Mesothelial cell of epicardium (in vitro differentiated cells): ENCODE measurements around the gene CDKL1. TPM values are rescaled to one million over a fixed set of nuclear protein-coding genes. Genes with fewer than 3 reads are reported as not detected.
"Not testable (repeated sequence)": the region's sequence is repeated elsewhere in the genome, so short reads cannot be mapped to it uniquely, and the experiment has no call there.

Source experiments
- DNase-seq, 2 experiments: peaks; one replicate each; pipeline ENCODE4 v3.0.0; 2021; ENCODE audit warnings: low spot score in 2 of 2; ENCODE audit not compliant: unreplicated experiment in 2 of 2
- H3K27ac Mint-ChIP-seq: 2 replicates; pipeline ENCODE4 v1.8.0; 2021; ENCODE audit warnings: mixed read lengths
- H3K27me3 Mint-ChIP-seq: 2 replicates; pipeline ENCODE4 v1.8.0; 2021; ENCODE audit warnings: low read depth, mixed read lengths
- H3K36me3 Mint-ChIP-seq: 2 replicates; pipeline ENCODE4 v1.8.0; 2021; ENCODE audit warnings: mixed read lengths
- H3K4me1 Mint-ChIP-seq: 2 replicates; pipeline ENCODE4 v1.8.0; 2021; ENCODE audit warnings: mixed read lengths
- H3K4me3 Mint-ChIP-seq: 2 replicates; pipeline ENCODE4 v1.8.0; 2021; ENCODE audit warnings: mild to moderate bottlenecking, moderate library complexity, mixed read lengths
- H3K9me3 Mint-ChIP-seq: 2 replicates; pipeline ENCODE4 v1.8.0; 2021; ENCODE audit warnings: mixed read lengths
- total RNA-seq: library from RNA; stranded (reverse); gene quantifications from 3 replicates; pipeline ENCODE4 v1.2.1, GENCODE V29; 2021
- TF ChIP-seq, protein P1 (sequence below): fragments of 200-600 bp; sonication (generic); IDR thresholded peaks from one replicate; pipeline ENCODE4 v1.5.0; 2021; ENCODE audit warnings: antibody characterized with exemption; ENCODE audit not compliant: unreplicated experiment

CDKL1 gene
- total RNA-seq, 1 donor from 2014 or later: 1.8 TPM

- DNase-seq: no peak
- no peak overlapping the region for H3K27ac Mint-ChIP-seq
- peaks cover 2% of the 10 kb centered on the region for H3K4me1 Mint-ChIP-seq
- TF ChIP-seq, protein P1, sequence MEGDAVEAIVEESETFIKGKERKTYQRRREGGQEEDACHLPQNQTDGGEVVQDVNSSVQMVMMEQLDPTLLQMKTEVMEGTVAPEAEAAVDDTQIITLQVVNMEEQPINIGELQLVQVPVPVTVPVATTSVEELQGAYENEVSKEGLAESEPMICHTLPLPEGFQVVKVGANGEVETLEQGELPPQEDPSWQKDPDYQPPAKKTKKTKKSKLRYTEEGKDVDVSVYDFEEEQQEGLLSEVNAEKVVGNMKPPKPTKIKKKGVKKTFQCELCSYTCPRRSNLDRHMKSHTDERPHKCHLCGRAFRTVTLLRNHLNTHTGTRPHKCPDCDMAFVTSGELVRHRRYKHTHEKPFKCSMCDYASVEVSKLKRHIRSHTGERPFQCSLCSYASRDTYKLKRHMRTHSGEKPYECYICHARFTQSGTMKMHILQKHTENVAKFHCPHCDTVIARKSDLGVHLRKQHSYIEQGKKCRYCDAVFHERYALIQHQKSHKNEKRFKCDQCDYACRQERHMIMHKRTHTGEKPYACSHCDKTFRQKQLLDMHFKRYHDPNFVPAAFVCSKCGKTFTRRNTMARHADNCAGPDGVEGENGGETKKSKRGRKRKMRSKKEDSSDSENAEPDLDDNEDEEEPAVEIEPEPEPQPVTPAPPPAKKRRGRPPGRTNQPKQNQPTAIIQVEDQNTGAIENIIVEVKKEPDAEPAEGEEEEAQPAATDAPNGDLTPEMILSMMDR: no peak
- H3K4me3 Mint-ChIP-seq: no peak overlapping the region
- no peaks in the 10 kb centered on the region for H3K27me3 Mint-ChIP-seq
- no peaks in the 10 kb centered on the region for H3K9me3 Mint-ChIP-seq
- no peaks in the 10 kb centered on the region for H3K36me3 Mint-ChIP-seq
These were observed 37.0 kb downstream of the CDKL1 start for GRCh38 chr14:50359631-50360030.

DNA sequence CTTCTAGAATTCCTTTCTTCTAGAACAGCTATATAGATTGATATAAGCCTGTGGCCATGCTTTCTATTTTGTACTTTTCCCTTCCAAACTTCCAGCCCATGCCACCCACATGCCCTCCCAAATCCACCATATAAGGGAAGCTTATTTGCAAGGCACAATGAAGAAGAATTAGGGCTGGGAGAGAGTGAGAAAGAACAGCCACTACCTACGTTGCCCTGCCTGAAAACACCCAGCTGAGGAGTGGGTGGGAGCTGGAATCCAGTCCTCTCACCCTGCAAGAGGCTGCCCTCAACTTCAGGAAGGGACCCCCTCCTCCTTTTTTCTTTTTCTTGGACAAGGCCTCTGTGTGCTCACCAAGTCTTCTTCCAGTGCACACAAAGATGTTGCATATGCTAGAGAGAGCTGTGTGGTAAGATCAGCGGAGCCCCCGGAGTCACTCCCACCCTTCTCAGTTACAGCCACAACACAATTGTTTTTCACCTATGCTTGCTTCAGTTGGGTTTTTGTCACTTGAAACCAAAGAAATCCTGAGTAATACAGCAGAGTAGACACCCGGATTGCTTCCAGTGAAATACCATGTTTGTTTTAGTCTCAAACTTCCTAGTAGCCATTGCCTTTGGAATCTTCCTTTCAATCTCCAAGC lies 38.8 kb downstream of the CDKL1 start:
- Mint-ChIP-seq H3K4me3 (no peak overlapping the region), H3K27me3 (no peaks in the 10 kb centered on the region)

DNA sequence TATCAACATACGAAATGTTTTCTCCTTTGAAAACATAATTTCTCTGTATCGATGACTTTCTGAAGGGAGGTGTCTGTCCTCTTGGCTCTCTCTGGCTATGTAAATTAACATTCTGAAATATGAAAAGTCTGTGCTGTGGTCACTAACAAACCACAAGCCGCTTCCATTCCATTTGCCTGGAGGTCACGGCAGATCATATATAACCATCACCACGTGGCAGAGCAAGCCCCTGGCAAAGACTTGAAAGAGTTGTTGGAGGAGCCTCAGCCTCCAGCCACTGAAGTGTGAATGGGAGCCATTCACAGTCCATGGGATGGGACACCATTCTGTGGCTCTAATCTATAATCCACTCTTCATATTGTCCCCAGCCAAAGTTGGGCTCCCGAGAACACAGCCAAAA lies 39.6 kb downstream of the CDKL1 start:
- Mint-ChIP-seq H3K4me3 (no peak overlapping the region), H3K36me3 (no peaks in the 10 kb centered on the region), H3K27me3 (no peaks in the 10 kb centered on the region), H3K27ac (no peak overlapping the region), H3K4me1 (peaks cover 10% of the 10 kb centered on the region), H3K9me3 (no peaks in the 10 kb centered on the region)
- DNase-seq: no peak
- TF ChIP-seq, protein P1: no peak

More for the DNA sequence above, 38.8 kb downstream of the CDKL1 start:
- Mint-ChIP-seq H3K27ac (no peak overlapping the region), H3K9me3 (no peaks in the 10 kb centered on the region), H3K36me3 (no peaks in the 10 kb centered on the region), H3K4me1 (peaks cover 7% of the 10 kb centered on the region)
- no peak for DNase-seq
- TF ChIP-seq, protein P1: no peak

- H3K36me3 Mint-ChIP-seq, H3K27ac Mint-ChIP-seq, H3K27me3 Mint-ChIP-seq, H3K9me3 Mint-ChIP-seq, H3K4me3 Mint-ChIP-seq, DNase-seq, H3K4me1 Mint-ChIP-seq: not testable (repeated sequence)
These were observed 40.4 kb downstream of the CDKL1 start for GRCh38 chr14:50356283-50356682.

- no peak for DNase-seq
- Mint-ChIP-seq H3K4me3 (no peak overlapping the region), H3K36me3 (no peaks in the 10 kb centered on the region), H3K27ac (no peak overlapping the region), H3K4me1 (peaks cover 8% of the 10 kb centered on the region), H3K27me3 (no peaks in the 10 kb centered on the region), H3K9me3 (no peaks in the 10 kb centered on the region)
- TF ChIP-seq, protein P1: no peak
These were observed 41.0 kb downstream of the CDKL1 start for GRCh38 chr14:50355692-50356091.

DNA sequence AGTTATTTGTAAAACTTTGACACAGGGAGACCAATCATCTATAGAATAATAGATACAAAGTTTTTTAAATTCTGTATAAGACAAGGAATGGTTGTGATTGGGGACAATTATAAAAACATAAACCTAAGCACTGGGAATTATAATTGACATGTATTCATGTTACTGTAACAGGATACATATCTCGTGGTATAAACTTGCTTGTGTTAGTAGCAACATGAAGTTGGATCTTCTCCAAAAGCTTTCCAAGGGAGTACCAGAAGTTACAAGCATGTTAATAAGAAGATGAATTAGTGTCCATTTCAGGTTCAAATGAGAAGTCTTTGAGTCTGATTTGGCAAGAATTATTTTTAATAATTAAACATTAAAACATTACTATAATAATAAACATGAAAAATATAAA lies 42.2 kb downstream of the CDKL1 start:
- Mint-ChIP-seq H3K4me3 (no peak overlapping the region), H3K9me3 (no peaks in the 10 kb centered on the region), H3K27ac (no peak overlapping the region), H3K4me1 (peaks cover 8% of the 10 kb centered on the region), H3K27me3 (no peaks in the 10 kb centered on the region), H3K36me3 (no peaks in the 10 kb centered on the region)
- TF ChIP-seq, protein P1: no peak
- DNase-seq: no peak
